Suprapubic skin (tissue), 4 donors: Measurements from ENCODE around the gene RPTOR.

Experiments used
- CTCF ChIP-seq, 2 donors: fragments of 200-600 bp in 1 of 2; fragments of 450-650 bp in 1 of 2; sonication (generic) in 1 of 2; IDR thresholded peaks; one replicate each; pipeline ENCODE4 v1.5.1; 2016 to 2019; ENCODE audit warnings: antibody characterized with exemption in 2 of 2, mild to moderate bottlenecking in 1 of 2, moderate library complexity in 1 of 2
- POLR2A ChIP-seq, 2 donors: fragments of 450-650 bp; IDR thresholded peaks; one replicate each; pipeline ENCODE4 v1.6.1; 2017; ENCODE audit warnings: antibody characterized with exemption in 2 of 2, mild to moderate bottlenecking in 2 of 2, moderate library complexity in 2 of 2
- POLR2AphosphoS5 ChIP-seq, 3 donors: sonication (generic); formaldehyde crosslinking; IDR thresholded peaks; one replicate each; pipeline ENCODE4 v1.6.1; 2017; ENCODE audit warnings: antibody characterized with exemption in 3 of 3

GRCh38 chr17:80519091-80519781 lies 25.4 kb upstream of the RPTOR start:
- TF ChIP-seq POLR2A (IDR thresholded peaks at IDR 0.05) (no peak), CTCF (IDR thresholded peaks at IDR 0.05) (no peak), POLR2AphosphoS5 (IDR thresholded peaks at IDR 0.05) (no peak)
